Measurements from ENCODE around the gene ZDHHC7. TPM values are rescaled to one million over a fixed set of nuclear protein-coding genes. Genes with fewer than 3 reads are reported as not detected.

Gene ZDHHC7
- total and polyA plus RNA-seq, 9 of the 15 experiments (the other 6 are each of a cell fraction or from before 2014, with no cell fraction given): 1.7 to 49.7 (median 37.4) TPM

- TF ChIP-seq THRAP3 (IDR thresholded peaks at IDR 0.05; ENCODE audit: borderline replicate concordance) (no peak), ZNF584 (CRISPR knock-in tag; IDR thresholded peaks at IDR 0.05; ENCODE audit: low read depth) (no peak), MGA (IDR thresholded peaks at IDR 0.05) (peak; percentile 95), RBFOX2 (IDR thresholded peaks at IDR 0.05; ENCODE audit: low read depth, low read length) (no peak), NR1H2 (CRISPR knock-in tag; IDR thresholded peaks at IDR 0.05) (no peak), ZNF316 (IDR thresholded peaks at IDR 0.05) (no peak), ELF4 (CRISPR knock-in tag; IDR thresholded peaks at IDR 0.05) (no peak), BRCA1 (IDR thresholded peaks at IDR 0.05) (no peak), BRCA1 (CRISPR knock-in tag; IDR thresholded peaks at IDR 0.05) (no peak), FOXK1 (CRISPR knock-in tag; IDR thresholded peaks at IDR 0.05; ENCODE audit: borderline replicate concordance) (peak; percentile 64; the same call in 1 of the 2 replicates), CSDE1 (IDR thresholded peaks at IDR 0.05) (no peak), PURB (CRISPR knock-in tag; IDR thresholded peaks at IDR 0.05; ENCODE audit: low read depth) (no peak), ZBTB26 (CRISPR knock-in tag; IDR thresholded peaks at IDR 0.05) (no peak), DACH1 (IDR thresholded peaks at IDR 0.05; ENCODE audit: partially characterized antibody) (no peak), DIDO1 (tag; IDR thresholded peaks at IDR 0.05; ENCODE audit: low read depth) (no peak), FIP1L1 (IDR thresholded peaks at IDR 0.05; ENCODE audit: low read depth, low read length, poor library complexity, severe bottlenecking) (peak; percentile 35), ZC3H11A (IDR thresholded peaks at IDR 0.05; ENCODE audit: low read depth, low read length) (no peak)
Observed at GRCh38 chr16:84929421-84930297, 81.7 kb downstream of the ZDHHC7 start (continued).

Measured in K562 (cell line).